Liver (tissue), 9 donors: ENCODE measurements around the gene TSPAN18. TPM values are rescaled to one million over a fixed set of nuclear protein-coding genes. Genes with fewer than 3 reads are reported as not detected.

Source experiments
- DNase-seq: peaks from one replicate; pipeline ENCODE4 v3.0.0-alpha.2; 2017; ENCODE audit warnings: low spot score
- H3K27ac ChIP-seq, 2 donors: one replicate each; pipeline ENCODE4 v1.7.0; 2013; ENCODE audit warnings: inconsistent platforms in 2 of 2, low read length in 2 of 2, control low read depth in 1 of 2, low read depth in 1 of 2, mild to moderate bottlenecking in 1 of 2
- H3K27me3 ChIP-seq, 4 donors: one replicate each; pipeline versions ENCODE4 v1.6.1 to v1.7.0; 2013; ENCODE audit warnings: low read length in 3 of 4, inconsistent platforms in 1 of 4, mild to moderate bottlenecking in 1 of 4, moderate library complexity in 1 of 4; ENCODE audit not compliant: control insufficient read depth in 4 of 4, insufficient read depth in 4 of 4
- H3K36me3 ChIP-seq, 4 donors: one replicate each; pipeline versions ENCODE4 v1.6.1 to v1.7.0; 2013; ENCODE audit warnings: low read length in 3 of 4, mild to moderate bottlenecking in 3 of 4, low read depth in 1 of 4, moderate library complexity in 1 of 4; ENCODE audit not compliant: control insufficient read depth in 4 of 4, insufficient read depth in 3 of 4
- H3K4me1 ChIP-seq, 4 donors: one replicate each; pipeline versions ENCODE4 v1.6.1 to v1.7.0; 2013; ENCODE audit warnings: low read length in 3 of 4, mild to moderate bottlenecking in 3 of 4, moderate library complexity in 1 of 4; ENCODE audit not compliant: control insufficient read depth in 4 of 4, insufficient read depth in 4 of 4
- H3K4me3 ChIP-seq, 3 donors: one replicate each; pipeline versions ENCODE4 v1.6.1 to v1.7.0; 2013; ENCODE audit warnings: low read length in 3 of 3, control low read depth in 1 of 3, low read depth in 1 of 3, mild to moderate bottlenecking in 1 of 3
- H3K9ac ChIP-seq, 2 donors: one replicate each; pipeline ENCODE4 v1.7.0; 2013; ENCODE audit warnings: low read length in 2 of 2, mild to moderate bottlenecking in 2 of 2, moderate library complexity in 2 of 2, control low read depth in 1 of 2, low read depth in 1 of 2
- H3K9me3 ChIP-seq, 4 donors: one replicate each; pipeline versions ENCODE4 v1.6.1 to v1.7.0; 2013; ENCODE audit warnings: low read length in 3 of 4; ENCODE audit not compliant: control insufficient read depth in 4 of 4
- EGR1 ChIP-seq, 2 donors: IDR thresholded peaks; 2 replicates each; pipeline ENCODE4 v1.6.1; 2016 to 2018; ENCODE audit warnings: antibody characterized with exemption in 2 of 2, low read depth in 2 of 2
- FOXA1 ChIP-seq: IDR thresholded peaks from 2 replicates; pipeline ENCODE4 v1.6.1; 2016; ENCODE audit warnings: antibody characterized with exemption
- FOXA2 ChIP-seq: IDR thresholded peaks from 2 replicates; pipeline ENCODE4 v1.6.1; 2016; ENCODE audit warnings: antibody characterized with exemption
- GABPA ChIP-seq, 2 donors: IDR thresholded peaks in 1 of 2; conservative IDR thresholded peaks in 1 of 2; 2 replicates each; pipeline ENCODE4 v1.6.1; 2016; ENCODE audit warnings: antibody characterized with exemption in 2 of 2, mild to moderate bottlenecking in 1 of 2, moderate library complexity in 1 of 2
- HNF4G ChIP-seq: IDR thresholded peaks from 2 replicates; pipeline ENCODE4 v1.6.1; 2016; ENCODE audit warnings: antibody characterized with exemption
- NR2F2 ChIP-seq: IDR thresholded peaks from 2 replicates; pipeline ENCODE4 v1.6.1; 2016; ENCODE audit warnings: antibody characterized with exemption
- RAD21 ChIP-seq, 2 donors: IDR thresholded peaks; 2 replicates each; pipeline ENCODE4 v1.6.1; 2016; ENCODE audit warnings: antibody characterized with exemption in 2 of 2, mild to moderate bottlenecking in 2 of 2
- RXRA ChIP-seq, 2 donors: IDR thresholded peaks; 2 replicates each; pipeline ENCODE4 v1.6.1; 2017 to 2018; ENCODE audit warnings: antibody characterized with exemption in 2 of 2, mild to moderate bottlenecking in 1 of 2
- SP1 ChIP-seq: IDR thresholded peaks from 2 replicates; pipeline ENCODE4 v1.6.1; 2018; ENCODE audit warnings: antibody characterized with exemption, mild to moderate bottlenecking
- TAF1 ChIP-seq: conservative IDR thresholded peaks from 2 replicates; pipeline ENCODE4 v1.6.1; 2016; ENCODE audit warnings: antibody characterized with exemption, mild to moderate bottlenecking
- WGBS: extraction: QIAGEN DNeasy Blood & Tissue Kit; methylation state at CpG from one replicate; pipeline ENCODE4 v1.1.7; 2013; 5-methylcytosine and 5-hydroxymethylcytosine counted together
- polyA plus RNA-seq, 2 donors: library from polyadenylated mRNA; stranded (reverse) in 1 of 2; unstranded in 1 of 2; fragments of 200-250 nt in 1 of 2; fragments of >200 nt in 1 of 2; fragmentation: Nextera tagmentation in 1 of 2; extraction: Ambion mirVana in 1 of 2; gene quantifications; one replicate each; pipeline versions ENCODE4 v1.2.1 to v1.2.3, GENCODE V29; 2013 to 2015
- total RNA-seq, 2 donors: library from RNA; depleted of rRNA; stranded (reverse); fragments of >200 nt; gene quantifications; one replicate each; pipeline ENCODE4 v1.2.3, GENCODE V29; 2014
- TF ChIP-seq, protein P1 (sequence below): IDR thresholded peaks from 2 replicates; pipeline ENCODE4 v1.6.1; 2016; ENCODE audit warnings: antibody characterized with exemption, mild to moderate bottlenecking
- TF ChIP-seq, protein P2 (sequence below): IDR thresholded peaks from 2 replicates; pipeline ENCODE4 v1.6.1; 2016; ENCODE audit warnings: antibody characterized with exemption
- TF ChIP-seq, protein P3 (sequence below): fragments of 150-350 bp; IDR thresholded peaks from 2 replicates; pipeline ENCODE4 v1.5.1; 2017; ENCODE audit warnings: improper control_type of control experiment, low read depth, low read length; ENCODE audit not compliant: missing input control
- TF ChIP-seq, protein P4 (sequence below): IDR thresholded peaks from 2 replicates; pipeline ENCODE4 v1.6.1; 2016; ENCODE audit warnings: antibody characterized with exemption
- donor health status: healthy.
- donor health status: healthy.
- donor health status: healthy.
- donor health status: healthy.
- donor health status: healthy.

The TSPAN18 gene
- total and polyA plus RNA-seq, 4 donors, result 1.2 to 5.0 (median 2.8) TPM

DNA sequence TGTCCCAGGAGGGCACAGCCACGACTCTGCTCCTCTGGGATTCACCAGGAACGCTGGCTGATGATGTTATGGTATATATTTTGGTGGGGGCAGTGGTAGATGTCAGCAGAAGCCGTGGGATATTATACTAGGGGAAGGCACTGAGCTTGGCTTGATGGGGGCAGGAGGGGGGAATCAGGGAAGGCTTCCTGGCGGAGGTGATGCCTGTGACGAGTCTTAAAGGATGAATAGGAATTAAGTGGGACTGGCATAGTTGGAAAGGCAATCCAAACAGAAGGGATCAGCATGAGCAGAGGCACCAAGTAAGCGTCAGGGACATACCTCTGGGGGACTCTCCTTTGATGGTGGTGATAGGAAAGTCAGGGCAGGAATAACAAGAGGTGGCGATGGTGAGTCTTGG, 176.3 kb downstream of the TSPAN18 start:
- Histone ChIP-seq H3K27me3 (no peaks in the 10 kb centered on the region), H3K9me3 (peaks cover 0 to 3% (median under 1%) of the 10 kb centered on the region in 4 donors), H3K4me3 (no peak overlapping the region), H3K36me3 (no peaks in the 10 kb centered on the region), H3K27ac (no peak overlapping the region), H3K9ac (no peak overlapping the region), H3K4me1 (no peaks in the 10 kb centered on the region)
- no peak for DNase-seq
- 90% methylated on average over 7 of the region's 7 CpGs for WGBS
- TF ChIP-seq SP1 (no peak), FOXA1 (no peak), RXRA (IDR thresholded peaks at IDR 0.05) (no peak)
- TF ChIP-seq, protein P1, sequence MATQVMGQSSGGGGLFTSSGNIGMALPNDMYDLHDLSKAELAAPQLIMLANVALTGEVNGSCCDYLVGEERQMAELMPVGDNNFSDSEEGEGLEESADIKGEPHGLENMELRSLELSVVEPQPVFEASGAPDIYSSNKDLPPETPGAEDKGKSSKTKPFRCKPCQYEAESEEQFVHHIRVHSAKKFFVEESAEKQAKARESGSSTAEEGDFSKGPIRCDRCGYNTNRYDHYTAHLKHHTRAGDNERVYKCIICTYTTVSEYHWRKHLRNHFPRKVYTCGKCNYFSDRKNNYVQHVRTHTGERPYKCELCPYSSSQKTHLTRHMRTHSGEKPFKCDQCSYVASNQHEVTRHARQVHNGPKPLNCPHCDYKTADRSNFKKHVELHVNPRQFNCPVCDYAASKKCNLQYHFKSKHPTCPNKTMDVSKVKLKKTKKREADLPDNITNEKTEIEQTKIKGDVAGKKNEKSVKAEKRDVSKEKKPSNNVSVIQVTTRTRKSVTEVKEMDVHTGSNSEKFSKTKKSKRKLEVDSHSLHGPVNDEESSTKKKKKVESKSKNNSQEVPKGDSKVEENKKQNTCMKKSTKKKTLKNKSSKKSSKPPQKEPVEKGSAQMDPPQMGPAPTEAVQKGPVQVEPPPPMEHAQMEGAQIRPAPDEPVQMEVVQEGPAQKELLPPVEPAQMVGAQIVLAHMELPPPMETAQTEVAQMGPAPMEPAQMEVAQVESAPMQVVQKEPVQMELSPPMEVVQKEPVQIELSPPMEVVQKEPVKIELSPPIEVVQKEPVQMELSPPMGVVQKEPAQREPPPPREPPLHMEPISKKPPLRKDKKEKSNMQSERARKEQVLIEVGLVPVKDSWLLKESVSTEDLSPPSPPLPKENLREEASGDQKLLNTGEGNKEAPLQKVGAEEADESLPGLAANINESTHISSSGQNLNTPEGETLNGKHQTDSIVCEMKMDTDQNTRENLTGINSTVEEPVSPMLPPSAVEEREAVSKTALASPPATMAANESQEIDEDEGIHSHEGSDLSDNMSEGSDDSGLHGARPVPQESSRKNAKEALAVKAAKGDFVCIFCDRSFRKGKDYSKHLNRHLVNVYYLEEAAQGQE, result no peak

DNA sequence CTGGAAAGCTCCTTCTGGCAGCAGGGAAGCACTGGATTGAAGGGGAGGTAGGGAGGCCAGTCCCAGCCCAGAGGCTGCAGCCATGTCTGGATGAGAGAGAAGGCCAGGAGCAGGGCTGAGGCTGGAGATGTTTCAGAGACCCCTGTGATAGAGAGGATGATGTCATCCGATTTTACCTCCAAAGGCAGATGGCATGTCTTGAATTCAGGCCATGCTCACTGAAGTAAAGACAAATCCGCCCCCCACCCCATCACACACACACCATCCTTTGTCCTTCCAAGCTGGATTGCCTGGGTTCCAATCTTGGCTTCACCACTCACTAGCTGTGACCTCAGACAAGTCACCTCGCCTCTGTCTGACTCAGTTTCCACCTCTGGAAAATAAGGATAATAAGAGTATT, 176.8 kb downstream of the TSPAN18 start:
- Histone ChIP-seq H3K27me3 (no peaks in the 10 kb centered on the region), H3K36me3 (no peaks in the 10 kb centered on the region), H3K9ac (no peak overlapping the region), H3K9me3 (peaks cover 0 to 3% (median under 1%) of the 10 kb centered on the region in 4 donors), H3K27ac (no peak overlapping the region), H3K4me1 (no peaks in the 10 kb centered on the region), H3K4me3 (no peak overlapping the region)
- WGBS, result 91% methylated on average over 3 of the region's 3 CpGs
- DNase-seq, result no peak
- TF ChIP-seq SP1 (no peak), FOXA2 (no peak), EGR1 (IDR thresholded peaks at IDR 0.05; ENCODE audit: low read depth in 2 of 2) (no peak), HNF4G (no peak), RAD21 (IDR thresholded peaks at IDR 0.05) (no peak), TAF1 (no peak), NR2F2 (no peak), GABPA (IDR thresholded peaks at IDR 0.05 in 1 of 2, conservative IDR thresholded peaks at IDR 0.05 in 1 of 2) (no peak), RXRA (IDR thresholded peaks at IDR 0.05) (no peak)
- TF ChIP-seq, protein P2, sequence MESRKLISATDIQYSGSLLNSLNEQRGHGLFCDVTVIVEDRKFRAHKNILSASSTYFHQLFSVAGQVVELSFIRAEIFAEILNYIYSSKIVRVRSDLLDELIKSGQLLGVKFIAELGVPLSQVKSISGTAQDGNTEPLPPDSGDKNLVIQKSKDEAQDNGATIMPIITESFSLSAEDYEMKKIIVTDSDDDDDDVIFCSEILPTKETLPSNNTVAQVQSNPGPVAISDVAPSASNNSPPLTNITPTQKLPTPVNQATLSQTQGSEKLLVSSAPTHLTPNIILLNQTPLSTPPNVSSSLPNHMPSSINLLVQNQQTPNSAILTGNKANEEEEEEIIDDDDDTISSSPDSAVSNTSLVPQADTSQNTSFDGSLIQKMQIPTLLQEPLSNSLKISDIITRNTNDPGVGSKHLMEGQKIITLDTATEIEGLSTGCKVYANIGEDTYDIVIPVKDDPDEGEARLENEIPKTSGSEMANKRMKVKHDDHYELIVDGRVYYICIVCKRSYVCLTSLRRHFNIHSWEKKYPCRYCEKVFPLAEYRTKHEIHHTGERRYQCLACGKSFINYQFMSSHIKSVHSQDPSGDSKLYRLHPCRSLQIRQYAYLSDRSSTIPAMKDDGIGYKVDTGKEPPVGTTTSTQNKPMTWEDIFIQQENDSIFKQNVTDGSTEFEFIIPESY, result no peak
- TF ChIP-seq, protein P3, sequence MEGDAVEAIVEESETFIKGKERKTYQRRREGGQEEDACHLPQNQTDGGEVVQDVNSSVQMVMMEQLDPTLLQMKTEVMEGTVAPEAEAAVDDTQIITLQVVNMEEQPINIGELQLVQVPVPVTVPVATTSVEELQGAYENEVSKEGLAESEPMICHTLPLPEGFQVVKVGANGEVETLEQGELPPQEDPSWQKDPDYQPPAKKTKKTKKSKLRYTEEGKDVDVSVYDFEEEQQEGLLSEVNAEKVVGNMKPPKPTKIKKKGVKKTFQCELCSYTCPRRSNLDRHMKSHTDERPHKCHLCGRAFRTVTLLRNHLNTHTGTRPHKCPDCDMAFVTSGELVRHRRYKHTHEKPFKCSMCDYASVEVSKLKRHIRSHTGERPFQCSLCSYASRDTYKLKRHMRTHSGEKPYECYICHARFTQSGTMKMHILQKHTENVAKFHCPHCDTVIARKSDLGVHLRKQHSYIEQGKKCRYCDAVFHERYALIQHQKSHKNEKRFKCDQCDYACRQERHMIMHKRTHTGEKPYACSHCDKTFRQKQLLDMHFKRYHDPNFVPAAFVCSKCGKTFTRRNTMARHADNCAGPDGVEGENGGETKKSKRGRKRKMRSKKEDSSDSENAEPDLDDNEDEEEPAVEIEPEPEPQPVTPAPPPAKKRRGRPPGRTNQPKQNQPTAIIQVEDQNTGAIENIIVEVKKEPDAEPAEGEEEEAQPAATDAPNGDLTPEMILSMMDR, result no peak
- TF ChIP-seq, protein P4, sequence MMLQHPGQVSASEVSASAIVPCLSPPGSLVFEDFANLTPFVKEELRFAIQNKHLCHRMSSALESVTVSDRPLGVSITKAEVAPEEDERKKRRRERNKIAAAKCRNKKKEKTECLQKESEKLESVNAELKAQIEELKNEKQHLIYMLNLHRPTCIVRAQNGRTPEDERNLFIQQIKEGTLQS, result no peak
- TF ChIP-seq, protein P1, result no peak
